ENCODE measurements around the gene OLIG2. TPM values are rescaled to one million over a fixed set of nuclear protein-coding genes. Genes with fewer than 3 reads are reported as not detected.

Gene OLIG2
- total RNA-seq, 1 experiment from 2014 or later = not detected

GRCh38 chr21:33058957-33059356 is 33.2 kb downstream of the OLIG2 start:
- Histone ChIP-seq H2AFZ (ENCODE audit: low read depth, low read length, poor library complexity, severe bottlenecking) (no peak overlapping the region), H3K9me3 (ENCODE audit: control insufficient read depth in 1 of 2, insufficient read depth in 1 of 2, low read depth in 1 of 2, low read length in 2 of 2) (no peaks in the 10 kb centered on the region), H4K20me1 (ENCODE audit: insufficient read depth) (no peaks in the 10 kb centered on the region), H3K36me3 (ENCODE audit: control insufficient read depth in 1 of 2, insufficient read depth in 2 of 2, low read length in 2 of 2) (no peaks in the 10 kb centered on the region), H3K27me3 (ENCODE audit: insufficient read depth, low read length) (peaks cover 31% of the 10 kb centered on the region), H3K79me2 (ENCODE audit: insufficient read depth, low read length) (no peaks in the 10 kb centered on the region), H3K4me1 (ENCODE audit: control insufficient read depth in 1 of 2, insufficient read depth in 2 of 2, low read length in 2 of 2) (no peaks in the 10 kb centered on the region), H3K9ac (ENCODE audit: low read length) (no peak overlapping the region), H3K9me2 (ENCODE audit: insufficient read depth) (no peaks in the 10 kb centered on the region), H3K27ac (ENCODE audit: low read depth, low read length) (no peak overlapping the region), H3K4me3 (replicated peaks in 1 of 2; ENCODE audit: low read depth in 1 of 2, low read length in 2 of 2) (no peak overlapping the region), H3K4me2 (ENCODE audit: low read length) (no peak overlapping the region)
- ChIA-PET CTCF (no interaction called here), POLR2A (no interaction called here), RAD21 (ENCODE audit: low non-redundant PET in 1 of 2, low total read pairs in 2 of 2, uncharacterized antibody in 2 of 2, unreplicated experiment in 2 of 2) (no interaction called here)
- TF ChIP-seq SIN3A (IDR thresholded peaks at IDR 0.05; ENCODE audit: low read depth) (no peak), FOSL1 (IDR thresholded peaks at IDR 0.05; ENCODE audit: low read depth) (no peak), SRF (IDR thresholded peaks at IDR 0.05; ENCODE audit: low read depth) (no peak), POLR2AphosphoS5 (IDR thresholded peaks at IDR 0.05; ENCODE audit: low read depth, low read length) (no peak), YY1 (IDR thresholded peaks at IDR 0.05; ENCODE audit: extremely low read depth, insufficient replicate concordance, low read depth, low read length) (no peak), CBX3 (IDR thresholded peaks at IDR 0.05; ENCODE audit: low read depth) (no peak), ATF3 (IDR thresholded peaks at IDR 0.05) (no peak), REST (IDR thresholded peaks at IDR 0.05; ENCODE audit: low read depth) (no peak), TCF7L2 (IDR thresholded peaks at IDR 0.05; ENCODE audit: borderline replicate concordance, extremely low read depth, insufficient read depth, insufficient read length) (no peak), ZBTB33 (IDR thresholded peaks at IDR 0.05; ENCODE audit: extremely low read depth, insufficient replicate concordance, low read length) (no peak), JUND (IDR thresholded peaks at IDR 0.05) (no peak), ZFX (IDR thresholded peaks at IDR 0.05) (no peak), SP1 (IDR thresholded peaks at IDR 0.05; ENCODE audit: low read depth) (no peak), RAD21 (IDR thresholded peaks at IDR 0.05; ENCODE audit: low read depth) (no peak), EZH2 (IDR thresholded peaks at IDR 0.05) (no peak), POLR2A (IDR thresholded peaks at IDR 0.05; ENCODE audit: borderline replicate concordance, extremely low read depth, insufficient read depth, insufficient read length) (no peak), CEBPB (IDR thresholded peaks at IDR 0.05; ENCODE audit: low read depth) (no peak)
- no TSS peak for BruUV-seq (replicated peaks)
- no peak for ATAC-seq
- DNase-seq (ENCODE audit: low read depth, low spot score) = no peak
- intact Hi-C loops (cut with micrococcal nuclease) = no loop called here
